Epithelial cell of proximal tubule (primary cell): ENCODE data around the gene TMIGD3. TPM values are rescaled to one million over a fixed set of nuclear protein-coding genes. Genes with fewer than 3 reads are reported as not detected.

ENCODE experiments used
- DNase-seq: peaks from one replicate; pipeline ENCODE4 v3.0.0-alpha.2; 2011; ENCODE audit warnings: low read depth
- H3K4me3 ChIP-seq: 2 replicates; pipeline ENCODE4 v1.5.1; 2011; ENCODE audit warnings: low read depth, mild to moderate bottlenecking, low read length
- total RNA-seq: library from RNA; depleted of rRNA; stranded (reverse); fragments of >200 nt; gene quantifications from 2 replicates; pipeline ENCODE4 v1.2.3, GENCODE V29; 2015
- TF ChIP-seq, protein P1 (sequence below): conservative IDR thresholded peaks from 2 replicates; pipeline ENCODE4 v1.5.1; 2012; ENCODE audit warnings: low read depth, mild to moderate bottlenecking, low read length

Gene TMIGD3
- total RNA-seq, 1 donor from 2014 or later = not detected

DNA sequence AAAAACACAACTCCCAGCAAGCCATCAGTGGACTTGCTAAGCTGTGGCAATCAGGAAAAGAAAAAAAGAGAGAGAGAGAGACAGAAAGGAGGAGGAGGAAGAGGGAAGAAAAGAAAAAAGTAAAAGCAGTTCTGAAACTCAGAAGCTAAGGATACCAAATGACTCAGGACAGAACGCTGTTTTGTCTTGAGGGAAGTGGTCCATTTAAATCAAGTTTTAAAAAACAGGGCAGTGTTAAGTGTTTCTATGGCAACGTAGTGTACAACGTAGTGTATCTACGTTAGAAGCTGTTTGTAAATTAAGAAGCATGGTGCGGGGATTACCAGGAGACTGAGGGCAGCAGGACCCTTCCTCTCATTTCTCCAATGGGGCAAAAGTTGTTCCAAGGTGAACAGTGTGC lies 5.8 kb downstream of the TMIGD3 start:
- no peak overlapping the region for H3K4me3 ChIP-seq
- TF ChIP-seq, protein P1, sequence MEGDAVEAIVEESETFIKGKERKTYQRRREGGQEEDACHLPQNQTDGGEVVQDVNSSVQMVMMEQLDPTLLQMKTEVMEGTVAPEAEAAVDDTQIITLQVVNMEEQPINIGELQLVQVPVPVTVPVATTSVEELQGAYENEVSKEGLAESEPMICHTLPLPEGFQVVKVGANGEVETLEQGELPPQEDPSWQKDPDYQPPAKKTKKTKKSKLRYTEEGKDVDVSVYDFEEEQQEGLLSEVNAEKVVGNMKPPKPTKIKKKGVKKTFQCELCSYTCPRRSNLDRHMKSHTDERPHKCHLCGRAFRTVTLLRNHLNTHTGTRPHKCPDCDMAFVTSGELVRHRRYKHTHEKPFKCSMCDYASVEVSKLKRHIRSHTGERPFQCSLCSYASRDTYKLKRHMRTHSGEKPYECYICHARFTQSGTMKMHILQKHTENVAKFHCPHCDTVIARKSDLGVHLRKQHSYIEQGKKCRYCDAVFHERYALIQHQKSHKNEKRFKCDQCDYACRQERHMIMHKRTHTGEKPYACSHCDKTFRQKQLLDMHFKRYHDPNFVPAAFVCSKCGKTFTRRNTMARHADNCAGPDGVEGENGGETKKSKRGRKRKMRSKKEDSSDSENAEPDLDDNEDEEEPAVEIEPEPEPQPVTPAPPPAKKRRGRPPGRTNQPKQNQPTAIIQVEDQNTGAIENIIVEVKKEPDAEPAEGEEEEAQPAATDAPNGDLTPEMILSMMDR = no peak
- DNase-seq = no peak

DNA sequence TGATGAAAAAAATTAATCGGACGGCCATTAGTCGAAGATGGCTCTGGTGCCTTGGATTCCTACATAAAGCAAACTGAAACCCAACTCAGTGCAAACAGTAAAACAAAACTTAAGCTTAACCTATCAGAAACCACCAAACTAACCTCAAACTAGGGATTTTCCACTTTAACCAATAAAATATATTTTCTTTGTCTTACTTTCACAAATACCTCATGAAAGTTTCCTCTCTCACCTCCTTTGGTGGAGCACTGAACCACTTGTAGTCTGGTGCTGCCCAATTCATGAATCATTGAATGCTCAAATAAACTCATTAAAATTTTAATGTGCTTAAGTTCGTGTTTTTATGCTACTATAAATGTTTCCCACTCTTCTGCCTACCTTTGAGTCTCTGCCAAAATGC lies 7.0 kb downstream of the TMIGD3 start:
- no peak for DNase-seq
- TF ChIP-seq, protein P1 = no peak
- H3K4me3 ChIP-seq = no peak overlapping the region

DNA sequence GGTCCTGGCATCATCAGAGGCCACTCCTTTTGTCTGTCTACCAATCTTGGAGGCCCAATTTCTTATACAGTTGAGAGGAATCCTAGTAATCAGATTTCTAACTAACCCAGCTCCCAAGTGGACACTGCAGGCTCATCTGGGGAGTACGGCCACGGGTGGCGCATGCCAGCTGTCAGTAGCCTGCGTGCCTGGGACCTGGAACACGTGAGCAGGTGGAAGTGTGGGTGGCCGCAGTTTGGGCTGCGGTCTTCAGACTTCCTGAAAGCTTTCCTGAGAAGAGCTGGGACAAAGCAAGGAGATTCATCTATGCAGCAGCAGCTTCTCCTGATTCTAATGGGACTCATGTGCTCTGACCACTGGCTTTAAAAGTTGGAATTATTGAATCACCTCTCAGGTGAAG lies 12.4 kb downstream of the TMIGD3 start:
- DNase-seq = no peak
- TF ChIP-seq, protein P1 = no peak
- H3K4me3 ChIP-seq = no peak overlapping the region

DNA sequence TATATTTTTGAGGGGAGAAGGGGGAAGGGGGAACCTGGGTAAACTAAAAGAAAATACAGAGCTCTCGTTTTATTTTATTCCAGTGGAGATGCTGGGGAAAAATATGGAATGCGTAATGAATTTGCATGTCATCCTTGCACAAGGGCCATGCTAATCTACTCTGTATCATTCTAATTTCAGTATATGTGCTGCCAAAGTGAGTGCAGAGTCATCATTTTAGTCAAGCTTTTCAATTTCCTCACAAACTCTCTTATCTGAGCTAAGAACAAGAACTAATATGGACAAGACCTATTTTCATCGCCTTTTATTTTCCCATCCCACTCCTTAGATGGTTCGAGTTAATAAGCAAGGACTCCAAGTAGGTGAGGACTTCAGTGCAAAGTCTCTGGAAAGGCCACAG lies 13.2 kb downstream of the TMIGD3 start:
- H3K4me3 ChIP-seq = no peak overlapping the region
- DNase-seq = no peak
- TF ChIP-seq, protein P1 = no peak

DNA sequence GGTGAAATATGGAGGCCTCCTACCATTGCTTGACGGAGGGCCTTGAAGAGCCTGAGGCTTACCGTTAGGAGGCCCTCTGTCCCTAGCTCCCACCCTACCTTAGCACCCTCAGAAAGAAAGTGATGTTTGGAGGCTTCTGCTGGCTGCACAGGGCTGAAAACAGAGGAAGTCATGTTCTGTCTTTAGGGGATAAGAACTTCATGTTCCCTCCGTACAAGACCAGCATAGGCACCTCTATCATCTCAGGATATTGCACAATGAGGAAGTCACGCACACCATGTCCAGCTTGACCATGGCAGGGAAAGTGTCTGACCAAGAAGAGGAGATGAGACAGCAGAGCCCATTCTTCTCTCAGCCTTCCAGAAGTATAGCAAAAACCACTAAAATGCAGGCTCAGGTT lies 13.8 kb downstream of the TMIGD3 start:
- TF ChIP-seq, protein P1 = no peak
- H3K4me3 ChIP-seq = no peak overlapping the region
- no peak for DNase-seq

DNA sequence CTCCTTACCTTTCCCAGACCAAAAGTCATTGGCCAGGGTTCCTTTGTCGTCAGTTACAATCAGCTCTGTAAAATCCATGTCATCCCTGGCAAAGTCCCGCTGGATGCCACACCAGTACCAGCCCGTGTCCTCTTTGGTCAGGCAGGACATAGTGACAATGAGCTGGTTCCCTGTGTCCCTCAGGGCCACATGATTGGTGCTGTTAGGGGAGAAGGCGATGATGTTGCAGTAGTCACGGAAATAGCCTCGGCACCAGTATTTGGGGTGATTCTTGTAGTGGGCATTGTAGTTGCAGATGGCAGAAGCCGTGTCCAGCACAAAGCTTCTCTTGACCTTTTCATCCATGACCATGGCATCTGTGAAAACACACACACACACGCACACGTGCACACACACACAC lies 14.8 kb downstream of the TMIGD3 start:
- no peak overlapping the region for H3K4me3 ChIP-seq
- TF ChIP-seq, protein P1 = no peak
- DNase-seq = no peak

DNA sequence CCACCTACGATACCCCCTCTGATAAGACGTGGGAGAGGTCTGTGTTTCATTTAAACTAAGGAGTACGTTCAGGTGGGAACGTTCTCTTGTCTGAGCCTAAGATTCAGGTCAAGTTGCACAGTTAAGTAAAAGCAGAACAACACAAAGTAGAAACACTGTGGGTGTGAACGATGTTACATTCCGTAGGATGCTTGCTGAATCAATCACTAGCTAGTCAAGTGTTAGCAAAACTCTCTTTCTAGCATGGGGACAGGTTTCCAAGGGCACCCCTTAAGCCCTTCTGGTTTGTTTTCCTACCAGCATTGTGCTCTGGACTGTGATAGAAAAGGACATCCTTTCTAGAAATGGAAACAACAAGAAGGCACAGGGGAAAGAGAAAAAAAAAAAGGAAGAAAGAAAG lies 16.3 kb downstream of the TMIGD3 start:
- TF ChIP-seq, protein P1 = no peak
- DNase-seq = no peak
- no peak overlapping the region for H3K4me3 ChIP-seq
